NCI-H2107 treated with DMSO at 0.1 percent for 48 hours (cell line): Measurements from ENCODE around the gene ITGA8.
"Not testable (repeated sequence)": the region's sequence is repeated elsewhere in the genome, so short reads cannot be mapped to it uniquely, and the experiment has no call there.

ENCODE experiments used
- DNase-seq: peaks from one replicate; lab custom pipeline; 2025; ENCODE audit not compliant: unreplicated experiment; lab: John Stamatoyannopoulos, UW

ITGA8 gene

GRCh38 chr10:15690031-15690430, 29.7 kb downstream of the ITGA8 start:
- DNase-seq: no peak

GRCh38 chr10:15684768-15685167, 35.0 kb downstream of the ITGA8 start:
- no peak for DNase-seq

GRCh38 chr10:15681076-15681475, 38.6 kb downstream of the ITGA8 start:
- DNase-seq: no peak

- DNase-seq: no peak
Observed at GRCh38 chr10:15678851-15679250, 40.9 kb downstream of the ITGA8 start.

- no peak for DNase-seq
Observed at GRCh38 chr10:15672469-15672868, 47.3 kb downstream of the ITGA8 start.

- no peak for DNase-seq
Observed at GRCh38 chr10:15670880-15671279, 48.8 kb downstream of the ITGA8 start.

GRCh38 chr10:15661574-15661973, 58.1 kb downstream of the ITGA8 start:
- DNase-seq: no peak

GRCh38 chr10:15660990-15661389, 58.7 kb downstream of the ITGA8 start:
- no peak for DNase-seq

GRCh38 chr10:15658069-15658702, 61.5 kb downstream of the ITGA8 start:
- DNase-seq: no peak

GRCh38 chr10:15652757-15653156, 67.0 kb downstream of the ITGA8 start:
- no peak for DNase-seq

GRCh38 chr10:15652117-15652516, 67.6 kb downstream of the ITGA8 start:
- no peak for DNase-seq

GRCh38 chr10:15651175-15651574, 68.5 kb downstream of the ITGA8 start:
- DNase-seq: no peak

- no peak for DNase-seq
Observed at GRCh38 chr10:15642095-15642494, 77.6 kb downstream of the ITGA8 start.

GRCh38 chr10:15640536-15641085, 79.1 kb downstream of the ITGA8 start:
- DNase-seq: no peak

- DNase-seq: no peak
Observed at GRCh38 chr10:15636446-15636845, 83.3 kb downstream of the ITGA8 start.

- DNase-seq: no peak
Observed at GRCh38 chr10:15632456-15633091, 87.1 kb downstream of the ITGA8 start.

GRCh38 chr10:15631205-15631604, 88.5 kb downstream of the ITGA8 start:
- not testable (repeated sequence) for DNase-seq

GRCh38 chr10:15630353-15630752, 89.4 kb downstream of the ITGA8 start:
- DNase-seq: no peak

- no peak for DNase-seq
Observed at GRCh38 chr10:15627617-15628196, 92.0 kb downstream of the ITGA8 start.

GRCh38 chr10:15626937-15627336, 92.8 kb downstream of the ITGA8 start:
- no peak for DNase-seq

GRCh38 chr10:15625261-15625660, 94.5 kb downstream of the ITGA8 start:
- DNase-seq: no peak
